Stomach (tissue), 9 donors: ENCODE measurements around the gene ELP1. TPM values are rescaled to one million over a fixed set of nuclear protein-coding genes. Genes with fewer than 3 reads are reported as not detected.
"Not testable (repeated sequence)": the region's sequence is repeated elsewhere in the genome, so short reads cannot be mapped to it uniquely, and the experiment has no call there.

Experiments
- DNase-seq, 2 donors: peaks; one replicate each; pipeline versions ENCODE4 v3.0.0 to v3.0.0-alpha.2; 2013 to 2019
- H3K27ac ChIP-seq, 5 donors: fragments of 200-600 bp in 4 of 5; sonication (generic) in 4 of 5; one replicate each; pipeline ENCODE4 v1.5.1; 2013 to 2019; ENCODE audit warnings: mild to moderate bottlenecking in 1 of 5, moderate library complexity in 1 of 5
- H3K27me3 ChIP-seq, 3 donors: fragments of 200-600 bp; sonication (generic); one replicate each; pipeline ENCODE4 v1.5.1; 2017 to 2019; ENCODE audit warnings: mixed run types in 1 of 3
- H3K36me3 ChIP-seq, 4 donors: fragments of 200-600 bp; sonication (generic); 1 replicate in 3 of 4; 2 replicates in 1 of 4; pipeline ENCODE4 v1.5.1; 2016 to 2019
- H3K4me1 ChIP-seq, 4 donors: fragments of 200-600 bp; sonication (generic); one replicate each; pipeline ENCODE4 v1.5.1; 2016 to 2019
- H3K4me3 ChIP-seq, 4 donors: fragments of 200-600 bp; sonication (generic) in 3 of 4; one replicate each; pipeline ENCODE4 v1.5.1; 2016 to 2019; ENCODE audit warnings: mild to moderate bottlenecking in 1 of 4
- H3K9me3 ChIP-seq, 4 donors: fragments of 200-600 bp; sonication (generic); one replicate each; pipeline ENCODE4 v1.5.1; 2016 to 2019
- EP300 ChIP-seq: sonication (generic); formaldehyde crosslinking; IDR thresholded peaks from one replicate; pipeline ENCODE4 v1.6.1; 2017; ENCODE audit warnings: antibody characterized with exemption
- POLR2A ChIP-seq, 4 donors: fragments of 450-650 bp; IDR thresholded peaks; one replicate each; pipeline ENCODE4 v1.6.1; 2016; ENCODE audit warnings: antibody characterized with exemption in 4 of 4, control low read depth in 2 of 4, mild to moderate bottlenecking in 1 of 4, moderate library complexity in 1 of 4
- POLR2AphosphoS5 ChIP-seq, 3 donors: sonication (generic); formaldehyde crosslinking; IDR thresholded peaks; one replicate each; pipeline ENCODE4 v1.6.1; 2016; ENCODE audit warnings: antibody characterized with exemption in 3 of 3
- WGBS, 5 donors: extraction: QIAGEN DNeasy Blood & Tissue Kit in 3 of 5; methylation state at CpG; one replicate each; pipeline versions ENCODE4 v1.1.5 to v1.1.7; 2013 to 2018; 5-methylcytosine and 5-hydroxymethylcytosine counted together
- intact Hi-C: fragments of 100-400 bp; cut with DNase I; formaldehyde crosslinking; loops from one replicate; pipeline ENCODE4 v1.15.1; 2023; ENCODE audit warnings: low total_unique reads
- polyA plus RNA-seq, 3 donors: library from polyadenylated mRNA; stranded (reverse); fragments of 200-250 nt; gene quantifications; one replicate each; pipeline ENCODE4 v1.2.3, GENCODE V29; 2013
- total RNA-seq, 5 donors: library from RNA; depleted of rRNA; stranded (reverse); fragments of >200 nt; gene quantifications; one replicate each; pipeline versions ENCODE4 v1.1.0 to v1.2.3, GENCODE V29; 2014 to 2016
- TF ChIP-seq, protein P1 (sequence below), 7 experiments: fragments of 450-650 bp in 4 of 7; fragments of 200-600 bp in 3 of 7; sonication (generic) in 3 of 7; IDR thresholded peaks; one replicate each; pipeline ENCODE4 v1.5.1; 2016 to 2019; ENCODE audit warnings: antibody characterized with exemption in 7 of 7, control low read depth in 2 of 7, mild to moderate bottlenecking in 1 of 7
- donor health status: healthy with polysubstance abuse.
- donor health status: Bipolar disorder and iron deficiency.
- donor health status: healthy.

ELP1 gene
- total and polyA plus RNA-seq, 8 donors, result 6.0 to 47.3 (median 19.0) TPM

DNA sequence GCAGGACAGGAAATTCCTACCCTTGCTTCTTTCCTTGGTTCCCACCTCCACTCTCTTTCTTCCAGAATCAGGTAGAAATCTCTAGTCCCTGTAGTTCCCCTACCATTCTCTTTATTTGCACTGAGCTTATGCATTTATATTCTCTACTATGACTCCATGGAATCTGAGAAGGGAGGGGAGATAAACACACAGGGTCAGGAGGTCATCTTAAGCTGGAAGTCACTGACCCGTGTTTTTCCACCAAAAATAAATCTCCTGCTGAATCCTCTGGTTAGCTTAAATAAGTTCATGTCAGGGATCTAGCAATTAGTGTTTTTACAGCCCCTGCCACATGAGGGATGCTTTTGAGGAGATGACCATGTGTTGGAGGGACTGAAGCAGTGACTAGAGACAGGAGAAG lies 81.8 kb downstream of the ELP1 start:
- no peak overlapping the region for H3K4me3 ChIP-seq
- TF ChIP-seq, protein P1, sequence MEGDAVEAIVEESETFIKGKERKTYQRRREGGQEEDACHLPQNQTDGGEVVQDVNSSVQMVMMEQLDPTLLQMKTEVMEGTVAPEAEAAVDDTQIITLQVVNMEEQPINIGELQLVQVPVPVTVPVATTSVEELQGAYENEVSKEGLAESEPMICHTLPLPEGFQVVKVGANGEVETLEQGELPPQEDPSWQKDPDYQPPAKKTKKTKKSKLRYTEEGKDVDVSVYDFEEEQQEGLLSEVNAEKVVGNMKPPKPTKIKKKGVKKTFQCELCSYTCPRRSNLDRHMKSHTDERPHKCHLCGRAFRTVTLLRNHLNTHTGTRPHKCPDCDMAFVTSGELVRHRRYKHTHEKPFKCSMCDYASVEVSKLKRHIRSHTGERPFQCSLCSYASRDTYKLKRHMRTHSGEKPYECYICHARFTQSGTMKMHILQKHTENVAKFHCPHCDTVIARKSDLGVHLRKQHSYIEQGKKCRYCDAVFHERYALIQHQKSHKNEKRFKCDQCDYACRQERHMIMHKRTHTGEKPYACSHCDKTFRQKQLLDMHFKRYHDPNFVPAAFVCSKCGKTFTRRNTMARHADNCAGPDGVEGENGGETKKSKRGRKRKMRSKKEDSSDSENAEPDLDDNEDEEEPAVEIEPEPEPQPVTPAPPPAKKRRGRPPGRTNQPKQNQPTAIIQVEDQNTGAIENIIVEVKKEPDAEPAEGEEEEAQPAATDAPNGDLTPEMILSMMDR (IDR thresholded peaks at IDR 0.05), result no peak
- TF ChIP-seq POLR2AphosphoS5 (IDR thresholded peaks at IDR 0.05) (no peak), POLR2A (IDR thresholded peaks at IDR 0.05) (no peak), EP300 (no peak)
- no peaks in the 10 kb centered on the region for H3K4me1 ChIP-seq
- intact Hi-C loops, result no loop called here
- no peaks in the 10 kb centered on the region for H3K36me3 ChIP-seq
- H3K27ac ChIP-seq, result no peak overlapping the region
- H3K27me3 ChIP-seq, result no peaks in the 10 kb centered on the region
- H3K9me3 ChIP-seq, result no peaks in the 10 kb centered on the region
- no peak for DNase-seq
- WGBS, 5 donors, result 7 to 28% (median 12%) methylated on average over 1 of the region's 1 CpG

DNA sequence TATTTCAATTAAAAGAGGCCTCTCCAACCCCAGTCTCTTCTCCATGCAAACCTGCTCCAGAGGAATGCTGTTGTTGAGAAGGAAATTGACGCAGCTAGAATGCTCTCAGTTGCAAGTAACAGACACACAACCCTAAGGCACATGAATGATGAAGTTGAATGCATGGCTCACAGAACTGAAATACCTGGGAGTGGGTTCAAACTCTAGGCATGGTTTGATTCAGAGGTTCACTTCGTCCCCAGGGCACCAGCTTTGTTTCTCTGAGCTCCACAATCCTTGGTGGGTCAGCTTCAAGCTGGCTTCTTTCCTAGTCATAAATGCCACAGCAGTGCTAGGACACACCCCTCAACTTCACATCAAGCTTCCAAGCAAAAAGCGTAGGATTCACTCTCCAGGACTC lies 82.8 kb downstream of the ELP1 start:
- H3K27me3 ChIP-seq, result no peaks in the 10 kb centered on the region
- intact Hi-C loops, result no loop called here
- no peak for DNase-seq
- TF ChIP-seq POLR2AphosphoS5 (IDR thresholded peaks at IDR 0.05), result no peak
- H3K4me1 ChIP-seq, result no peaks in the 10 kb centered on the region
- no peaks in the 10 kb centered on the region for H3K9me3 ChIP-seq
- 74 to 88% (median 84%) methylated on average over 3 of the region's 3 CpGs for WGBS, 5 donors
- H3K36me3 ChIP-seq, result no peaks in the 10 kb centered on the region
- no peak overlapping the region for H3K4me3 ChIP-seq
- no peak overlapping the region for H3K27ac ChIP-seq

DNA sequence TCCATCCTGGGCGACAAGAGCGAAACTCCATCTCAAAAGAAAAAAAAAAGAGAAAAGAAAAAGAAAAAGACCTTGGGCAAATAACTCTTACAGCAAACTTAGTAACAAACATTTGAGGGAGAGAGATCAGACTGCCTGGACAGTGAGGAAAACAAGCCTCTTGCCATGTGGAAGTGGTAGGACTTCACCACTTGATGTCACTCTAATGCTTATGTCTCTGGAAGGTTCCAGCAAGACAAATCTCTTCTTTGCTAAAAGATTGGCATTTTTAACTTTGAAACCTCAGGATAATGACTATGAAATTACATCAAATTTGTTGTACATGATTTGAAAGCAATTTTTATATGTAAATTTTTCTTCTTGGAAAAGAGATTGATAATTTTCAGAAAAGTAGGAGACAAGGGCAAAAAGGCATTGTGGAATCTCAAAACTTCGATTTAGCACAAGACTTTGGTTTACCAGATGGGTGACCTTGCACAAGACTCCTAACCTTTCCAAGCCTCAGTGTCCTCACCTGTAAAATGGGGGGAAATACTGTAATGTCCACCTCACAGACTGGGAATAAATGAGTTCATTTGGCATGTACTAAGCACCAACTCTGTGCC lies 83.5 kb downstream of the ELP1 start:
- no peak for TF ChIP-seq POLR2AphosphoS5 (IDR thresholded peaks at IDR 0.05)
- no peak for TF ChIP-seq EP300
- TF ChIP-seq, protein P1 (IDR thresholded peaks at IDR 0.05), result no peak
- TF ChIP-seq POLR2A (IDR thresholded peaks at IDR 0.05), result no peak
- no peak overlapping the region for H3K4me3 ChIP-seq
- no peaks in the 10 kb centered on the region for H3K9me3 ChIP-seq
- no peak overlapping the region for H3K27ac ChIP-seq
- intact Hi-C loops, result no loop called here
- no peaks in the 10 kb centered on the region for H3K4me1 ChIP-seq
- DNase-seq, result peak in 1 of 2 donors; percentile 45
- no peaks in the 10 kb centered on the region for H3K36me3 ChIP-seq
- WGBS, 5 donors, result 90 to 98% (median 95%) methylated on average over 3 of the region's 3 CpGs
- no peaks in the 10 kb centered on the region for H3K27me3 ChIP-seq

DNA sequence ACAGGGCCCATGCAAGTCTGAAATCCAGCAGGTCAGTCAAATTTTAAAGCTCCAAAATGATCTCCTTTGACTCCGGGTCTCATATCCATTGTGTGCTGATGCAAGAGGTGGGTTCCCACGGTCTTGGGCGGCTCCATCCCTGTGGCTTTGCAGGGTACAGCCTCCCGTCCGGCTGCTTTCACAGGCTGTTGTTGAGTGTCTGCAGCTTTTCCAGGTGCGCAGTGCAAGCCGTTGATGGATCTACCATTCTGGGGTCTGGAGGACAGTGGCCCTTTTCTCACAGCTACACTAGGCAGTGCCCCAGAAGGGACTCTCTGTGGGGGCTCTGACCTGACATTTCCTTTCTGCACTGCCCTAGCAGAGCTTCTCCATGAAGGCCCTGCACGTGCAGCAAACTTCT lies 85.6 kb downstream of the ELP1 start:
- 85 to 93% (median 93%) methylated on average over 8 of the region's 8 CpGs for WGBS, 5 donors
- H3K27me3 ChIP-seq, H3K4me3 ChIP-seq, intact Hi-C loops, H3K9me3 ChIP-seq, H3K36me3 ChIP-seq, H3K4me1 ChIP-seq, H3K27ac ChIP-seq, DNase-seq: not testable (repeated sequence)

DNA sequence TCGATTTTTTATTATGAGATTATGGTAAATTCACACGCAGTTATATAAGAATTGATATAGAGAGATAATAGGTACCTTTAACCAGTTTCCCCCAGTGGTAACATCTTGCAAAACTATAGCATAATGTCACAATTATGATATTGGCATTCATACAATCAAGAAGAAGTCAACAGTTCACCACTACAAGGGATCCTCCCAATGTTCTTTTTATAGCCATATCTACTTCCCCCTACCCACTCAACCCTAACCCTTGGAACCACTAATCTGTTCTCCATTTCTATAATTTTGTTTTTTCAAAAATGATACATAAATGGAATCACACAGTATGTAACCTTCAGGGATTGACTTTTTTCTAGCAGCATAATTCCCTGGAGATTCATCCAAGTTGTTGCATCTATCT lies 88.0 kb downstream of the ELP1 start:
- no peak overlapping the region for H3K27ac ChIP-seq
- no peak overlapping the region for H3K4me3 ChIP-seq
- no peaks in the 10 kb centered on the region for H3K9me3 ChIP-seq
- H3K4me1 ChIP-seq, result no peaks in the 10 kb centered on the region
- intact Hi-C loops, result no loop called here
- TF ChIP-seq, protein P1 (IDR thresholded peaks at IDR 0.05), result no peak
- no peak for TF ChIP-seq EP300
- H3K36me3 ChIP-seq, result no peaks in the 10 kb centered on the region
- DNase-seq, result no peak
- no peaks in the 10 kb centered on the region for H3K27me3 ChIP-seq
- WGBS, 5 donors, result 83 to 88% (median 87%) methylated on average over 2 of the region's 2 CpGs
